Subcutaneous preadipocyte (primary cell): Measurements from ENCODE around the gene AGRP. TPM values are rescaled to one million over a fixed set of nuclear protein-coding genes. Genes with fewer than 3 reads are reported as not detected.

ENCODE experiments used
- total RNA-seq: library from RNA; depleted of rRNA; stranded (reverse); fragments of >200 nt; gene quantifications from 2 replicates; pipeline ENCODE4 v1.2.3, GENCODE V29; 2012

The AGRP gene, protein sequence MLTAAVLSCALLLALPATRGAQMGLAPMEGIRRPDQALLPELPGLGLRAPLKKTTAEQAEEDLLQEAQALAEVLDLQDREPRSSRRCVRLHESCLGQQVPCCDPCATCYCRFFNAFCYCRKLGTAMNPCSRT
- not detected in 2 replicates for total RNA-seq

GRCh38 chr16:67483150-67483549, at the start of gene AGRP:
AGRP (minus strand) TSS chr16:67483547; CDS start chr16:67483398, 149 bp downstream.

DNA sequence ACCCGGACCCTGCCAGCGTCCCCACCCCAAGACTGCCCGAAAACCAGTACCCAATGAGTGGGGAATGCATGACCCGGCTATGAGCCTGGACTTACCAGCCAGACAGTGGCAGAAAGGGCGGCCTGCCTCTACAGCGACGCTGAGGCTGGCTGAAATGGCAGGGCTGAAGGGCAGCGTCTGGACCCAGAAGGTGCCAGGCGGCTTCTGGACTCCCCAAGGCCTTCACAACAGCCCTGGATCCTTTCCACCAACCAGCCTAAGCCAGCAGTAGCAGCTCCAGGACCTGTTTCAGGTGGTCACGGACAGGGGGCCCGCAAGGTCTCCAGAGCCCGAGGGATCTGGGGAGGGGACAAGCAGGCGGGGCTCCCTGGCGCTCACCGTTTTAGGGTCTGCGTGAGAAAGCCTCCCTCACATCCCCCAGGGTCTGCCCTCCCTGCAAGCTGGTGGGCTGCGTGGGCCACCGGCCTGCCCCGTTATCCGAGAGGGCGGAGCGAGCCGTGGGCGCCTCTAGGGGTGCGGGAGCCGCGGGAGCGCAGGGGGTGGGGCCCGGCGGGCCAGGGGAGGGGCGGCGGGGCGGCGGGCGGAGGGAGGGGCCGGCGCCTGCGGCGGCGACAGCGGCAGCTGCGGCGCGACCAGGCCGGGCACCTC, 45.0 kb upstream of the AGRP start, which contains the start of gene RIPOR1:
RIPOR1 (plus strand) TSS at position 608 of the 648 bp plus-strand sequence. CDS start 9,618 bp downstream, outside the sequence.

GRCh38 chr16:67480833-67481560, 2.4 kb downstream of the AGRP start, which contains the start of gene ATP6V0D1:
ATP6V0D1 (minus strand) TSS chr16:67481157; CDS start chr16:67481086, 71 bp downstream.

Other genes starting within 250 kb of the AGRP start
- 31.6 and 50.6 TPM in 2 replicates for gene FHOD1, start 236.1 kb downstream of the AGRP start, total RNA-seq
- gene SLC9A5, start 234.6 kb downstream of the AGRP start, total RNA-seq = 1.1 and 2.5 TPM in 2 replicates
- gene PLEKHG4, start 204.0 kb downstream of the AGRP start, total RNA-seq = 63.2 and 69.0 TPM in 2 replicates
- gene KCTD19, start 156.8 kb downstream of the AGRP start, total RNA-seq = not detected in 2 replicates
- not detected in 2 replicates for gene LRRC36, start 156.7 kb downstream of the AGRP start, total RNA-seq
- gene TPPP3, start 90.0 kb downstream of the AGRP start, total RNA-seq = 0.37 and 0.98 TPM in 2 replicates
- 9.2 and 9.8 TPM in 2 replicates for gene ZDHHC1, start 67.1 kb downstream of the AGRP start, total RNA-seq
- 0.59 TPM in 1 of 2 replicates, not detected in the other for gene HSD11B2, start 52.4 kb downstream of the AGRP start, total RNA-seq
- 110 and 129 TPM in 2 replicates for gene ATP6V0D1, start 2.4 kb downstream of the AGRP start, total RNA-seq
- 29.4 and 29.5 TPM in 2 replicates for gene RIPOR1, start 45.3 kb upstream of the AGRP start, total RNA-seq
- 21.7 and 33.2 TPM in 2 replicates for gene CTCF, start 79.0 kb upstream of the AGRP start, total RNA-seq
- gene CARMIL2, start 161.6 kb upstream of the AGRP start, total RNA-seq = 0.37 and 0.39 TPM in 2 replicates
- 25.4 and 31.5 TPM in 2 replicates for gene ACD, start 176.7 kb upstream of the AGRP start, total RNA-seq
- gene PARD6A, start 177.4 kb upstream of the AGRP start, total RNA-seq = 0.59 and 1.1 TPM in 2 replicates
- gene ENKD1, start 183.2 kb upstream of the AGRP start, total RNA-seq = 15.8 and 16.9 TPM in 2 replicates
- gene C16orf86, start 183.3 kb upstream of the AGRP start, total RNA-seq = 3.3 and 3.9 TPM in 2 replicates
- 13.2 and 17.0 TPM in 2 replicates for gene GFOD2, start 235.8 kb upstream of the AGRP start, total RNA-seq